NB4 (cell line): ENCODE results near the gene NFIX.

Experiments used
- CTCF ChIP-seq: IDR thresholded peaks from one replicate; pipeline ENCODE4 v1.5.1; 2012; ENCODE audit warnings: low read depth, low read length
- POLR2A ChIP-seq: IDR thresholded peaks from 2 replicates; pipeline ENCODE4 v1.6.1; 2011; ENCODE audit warnings: mild to moderate bottlenecking; ENCODE audit not compliant: insufficient read length; ENCODE audit errors: extremely low read depth

- no peak for TF ChIP-seq CTCF
- TF ChIP-seq POLR2A = no peak
These were observed 8.1 kb upstream of the NFIX start for GRCh38 chr19:12987190-12987589.
